Activated CD4-positive, CD25-positive, alpha-beta regulatory T cell (primary cell): ENCODE data around the gene ATP1A1.

Experiments used
- DNase-seq, 4 experiments: peaks; one replicate each; lab custom pipeline; 2025; lab: John Stamatoyannopoulos, UW

The ATP1A1 gene

GRCh38 chr1:116440731-116441130 lies 67.7 kb downstream of the ATP1A1 start:
- DNase-seq: no peak

GRCh38 chr1:116445534-116445933 lies 72.5 kb downstream of the ATP1A1 start:
- DNase-seq: no peak

GRCh38 chr1:116446686-116447085 lies 73.6 kb downstream of the ATP1A1 start:
- no peak for DNase-seq

DNA sequence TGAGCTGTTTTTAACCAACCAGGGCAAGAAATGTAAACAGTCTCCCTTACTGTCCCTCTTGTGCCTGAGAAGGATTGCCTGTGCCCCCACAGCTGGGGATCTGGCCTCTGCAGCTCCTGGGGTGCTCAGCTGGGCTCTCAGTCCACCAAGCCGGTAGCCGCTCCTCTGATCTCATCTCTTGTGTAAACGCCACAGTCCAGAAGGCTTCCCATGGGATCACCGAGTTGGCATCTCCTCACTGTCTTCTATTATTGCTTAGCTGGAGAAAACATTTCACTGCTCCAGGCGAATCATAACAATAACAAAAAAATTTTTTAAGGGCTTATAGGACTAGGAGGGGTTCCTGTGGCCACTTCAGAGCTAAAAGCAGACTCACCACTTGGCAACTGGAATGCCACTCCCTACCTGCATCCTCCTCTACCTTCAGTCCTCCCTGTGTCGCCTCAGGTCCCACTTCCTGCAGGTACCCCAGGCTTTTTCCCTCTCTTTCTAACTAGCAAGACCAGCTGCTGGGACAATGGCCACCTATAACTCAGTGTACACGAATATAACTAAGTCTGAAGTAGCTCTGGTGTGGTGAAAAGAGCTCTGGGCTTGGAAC lies 75.8 kb downstream of the ATP1A1 start:
- DNase-seq: no peak

DNA sequence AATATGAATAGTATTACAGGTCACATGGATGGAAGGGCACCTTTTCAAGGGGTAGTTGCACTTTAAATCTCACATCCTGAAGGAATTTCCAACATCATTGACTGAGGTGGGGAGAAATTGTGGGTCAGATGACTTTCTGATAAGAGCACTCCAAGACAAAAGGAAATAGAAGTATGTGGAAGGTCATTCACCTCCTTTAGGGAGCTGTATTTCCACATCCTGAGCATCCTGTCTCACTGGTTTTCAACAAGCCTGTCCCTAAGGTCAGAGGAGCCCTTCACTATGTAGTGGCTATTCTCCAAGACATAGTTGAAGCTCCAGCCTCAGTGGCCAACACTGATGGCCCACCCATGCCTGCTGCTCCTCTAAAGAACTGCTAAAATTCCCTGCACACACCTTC lies 76.5 kb downstream of the ATP1A1 start:
- no peak for DNase-seq

GRCh38 chr1:116451702-116452101 lies 78.7 kb downstream of the ATP1A1 start:
- no peak for DNase-seq

- DNase-seq: no peak
Measured at GRCh38 chr1:116453481-116453880, 80.4 kb downstream of the ATP1A1 start.

DNA sequence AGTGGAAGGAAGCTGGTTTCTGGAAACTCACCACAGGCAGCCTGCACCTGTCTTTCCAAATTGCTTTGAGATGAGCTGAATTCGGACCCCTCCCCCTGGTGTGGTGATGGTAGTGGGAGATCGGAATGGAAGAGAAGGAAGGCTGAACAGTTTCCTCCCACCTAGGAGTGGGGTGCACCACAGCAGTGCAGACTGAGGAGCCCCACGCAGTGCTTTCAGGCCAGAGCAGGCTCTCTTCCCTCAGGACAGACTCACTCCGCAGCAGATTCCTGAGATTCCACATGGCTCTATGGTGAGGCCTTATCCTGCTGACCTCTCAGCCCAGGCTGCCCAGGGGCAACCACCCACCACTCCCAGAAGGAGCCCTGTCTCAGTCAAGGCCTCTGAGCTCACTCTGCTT lies 80.9 kb downstream of the ATP1A1 start:
- DNase-seq: no peak
